ENCODE results near the gene SYNE3.
A peak's percentile ranks its signal among the peaks of the same experiment; 100 is the strongest.

SYNE3 gene

DNA sequence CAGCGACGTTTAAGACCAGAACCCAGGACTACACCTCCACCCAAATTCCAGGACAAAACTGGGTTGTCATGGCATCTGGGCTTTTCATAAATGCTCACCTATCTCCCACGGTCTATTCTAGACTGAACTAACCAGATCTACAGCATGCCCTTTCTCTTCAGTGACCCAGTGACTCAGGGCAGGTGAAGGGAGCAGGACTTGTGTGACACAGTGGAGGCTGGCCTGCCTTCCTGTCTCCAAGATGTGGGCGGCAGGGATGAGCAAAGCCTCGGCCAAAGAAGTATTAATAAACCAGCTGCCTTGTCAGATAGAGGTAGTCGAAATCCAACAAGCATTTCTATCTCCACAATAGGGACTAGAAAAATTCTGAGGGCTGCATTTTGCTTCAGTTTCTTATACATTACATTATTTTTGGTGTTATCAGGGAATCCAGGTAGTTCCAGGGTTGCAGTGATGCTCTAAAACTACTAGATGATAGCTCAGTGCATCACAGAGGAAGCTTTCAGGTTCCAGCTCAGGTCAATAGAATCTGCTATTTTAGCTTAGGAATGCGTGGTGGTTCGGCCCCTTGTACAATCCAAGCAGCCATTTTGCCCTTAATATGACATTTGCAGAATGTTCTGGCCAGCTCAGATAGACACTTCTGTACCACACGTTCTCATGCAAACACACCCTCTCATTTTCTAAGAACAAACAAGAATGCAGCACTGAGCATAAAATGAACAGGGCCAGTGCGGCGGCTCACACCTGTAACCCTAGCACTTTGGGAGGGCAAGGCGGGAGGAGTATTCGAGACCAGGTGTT, 14.2 kb upstream of the SYNE3 start:
- no peak for DNase-seq (ENCODE audit: low read depth)
- TF ChIP-seq, protein P1, sequence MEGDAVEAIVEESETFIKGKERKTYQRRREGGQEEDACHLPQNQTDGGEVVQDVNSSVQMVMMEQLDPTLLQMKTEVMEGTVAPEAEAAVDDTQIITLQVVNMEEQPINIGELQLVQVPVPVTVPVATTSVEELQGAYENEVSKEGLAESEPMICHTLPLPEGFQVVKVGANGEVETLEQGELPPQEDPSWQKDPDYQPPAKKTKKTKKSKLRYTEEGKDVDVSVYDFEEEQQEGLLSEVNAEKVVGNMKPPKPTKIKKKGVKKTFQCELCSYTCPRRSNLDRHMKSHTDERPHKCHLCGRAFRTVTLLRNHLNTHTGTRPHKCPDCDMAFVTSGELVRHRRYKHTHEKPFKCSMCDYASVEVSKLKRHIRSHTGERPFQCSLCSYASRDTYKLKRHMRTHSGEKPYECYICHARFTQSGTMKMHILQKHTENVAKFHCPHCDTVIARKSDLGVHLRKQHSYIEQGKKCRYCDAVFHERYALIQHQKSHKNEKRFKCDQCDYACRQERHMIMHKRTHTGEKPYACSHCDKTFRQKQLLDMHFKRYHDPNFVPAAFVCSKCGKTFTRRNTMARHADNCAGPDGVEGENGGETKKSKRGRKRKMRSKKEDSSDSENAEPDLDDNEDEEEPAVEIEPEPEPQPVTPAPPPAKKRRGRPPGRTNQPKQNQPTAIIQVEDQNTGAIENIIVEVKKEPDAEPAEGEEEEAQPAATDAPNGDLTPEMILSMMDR (conservative IDR thresholded peaks at IDR 0.05; ENCODE audit: low read length): no peak
- no peak overlapping the region for H3K4me3 ChIP-seq (ENCODE audit: low read length)

DNA sequence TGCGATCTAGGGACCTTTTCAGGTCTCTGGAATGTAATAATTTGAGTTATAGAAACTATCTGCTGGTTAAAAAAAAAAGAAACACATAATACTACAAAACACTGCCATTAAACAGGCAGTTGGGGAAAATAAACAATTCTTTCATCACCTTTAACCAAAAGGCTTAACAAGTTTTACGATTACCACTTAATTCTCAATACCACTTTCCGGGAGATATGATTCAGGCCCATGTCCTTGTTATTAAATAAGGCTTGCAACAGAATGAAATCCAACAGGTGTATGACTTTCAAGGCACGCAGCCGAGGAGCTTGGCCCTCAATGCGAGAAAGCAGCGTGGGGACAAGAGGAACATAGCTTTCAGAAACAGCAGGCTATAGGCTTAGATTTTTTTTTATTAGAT, 12.8 kb upstream of the SYNE3 start:
- H3K4me3 ChIP-seq (ENCODE audit: low read length): no peak overlapping the region
- no peak for DNase-seq (ENCODE audit: low read depth)
- TF ChIP-seq, protein P1 (conservative IDR thresholded peaks at IDR 0.05; ENCODE audit: low read length): no peak

DNA sequence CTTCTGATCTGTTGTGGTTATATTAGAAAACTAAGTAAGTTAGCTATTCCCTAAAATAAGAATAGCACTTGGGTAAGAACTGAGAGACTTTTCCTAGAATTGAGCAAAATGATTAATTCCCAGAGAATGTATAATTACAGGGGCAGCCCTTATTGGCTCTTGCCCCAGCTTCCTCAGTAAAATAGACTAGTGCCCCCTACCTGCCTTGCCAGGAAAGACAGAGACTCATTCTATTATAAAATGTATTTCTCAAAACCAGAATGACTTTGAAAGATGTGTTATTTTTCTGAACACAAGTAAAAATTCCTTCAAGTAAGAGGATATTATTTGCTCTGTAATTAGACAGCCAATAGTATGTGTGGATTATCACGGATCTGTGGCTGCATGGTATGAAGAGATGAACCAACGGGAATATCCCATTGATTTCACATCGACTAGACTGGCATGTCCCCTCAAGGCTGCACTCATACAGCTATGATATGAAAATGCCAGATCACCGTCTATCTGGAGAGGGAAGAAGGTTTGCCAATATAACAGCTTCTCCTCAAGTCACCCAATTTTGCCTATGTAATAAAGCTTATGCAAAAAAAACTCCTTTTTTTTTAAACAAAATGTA, 11.0 kb upstream of the SYNE3 start:
- peak overlapping the region; percentile 21; the same call in 1 of the 2 replicates for H3K4me3 ChIP-seq (ENCODE audit: low read length)
- TF ChIP-seq, protein P1 (conservative IDR thresholded peaks at IDR 0.05; ENCODE audit: low read length): peak; percentile 80
- DNase-seq (ENCODE audit: low read depth): peak; percentile 87

DNA sequence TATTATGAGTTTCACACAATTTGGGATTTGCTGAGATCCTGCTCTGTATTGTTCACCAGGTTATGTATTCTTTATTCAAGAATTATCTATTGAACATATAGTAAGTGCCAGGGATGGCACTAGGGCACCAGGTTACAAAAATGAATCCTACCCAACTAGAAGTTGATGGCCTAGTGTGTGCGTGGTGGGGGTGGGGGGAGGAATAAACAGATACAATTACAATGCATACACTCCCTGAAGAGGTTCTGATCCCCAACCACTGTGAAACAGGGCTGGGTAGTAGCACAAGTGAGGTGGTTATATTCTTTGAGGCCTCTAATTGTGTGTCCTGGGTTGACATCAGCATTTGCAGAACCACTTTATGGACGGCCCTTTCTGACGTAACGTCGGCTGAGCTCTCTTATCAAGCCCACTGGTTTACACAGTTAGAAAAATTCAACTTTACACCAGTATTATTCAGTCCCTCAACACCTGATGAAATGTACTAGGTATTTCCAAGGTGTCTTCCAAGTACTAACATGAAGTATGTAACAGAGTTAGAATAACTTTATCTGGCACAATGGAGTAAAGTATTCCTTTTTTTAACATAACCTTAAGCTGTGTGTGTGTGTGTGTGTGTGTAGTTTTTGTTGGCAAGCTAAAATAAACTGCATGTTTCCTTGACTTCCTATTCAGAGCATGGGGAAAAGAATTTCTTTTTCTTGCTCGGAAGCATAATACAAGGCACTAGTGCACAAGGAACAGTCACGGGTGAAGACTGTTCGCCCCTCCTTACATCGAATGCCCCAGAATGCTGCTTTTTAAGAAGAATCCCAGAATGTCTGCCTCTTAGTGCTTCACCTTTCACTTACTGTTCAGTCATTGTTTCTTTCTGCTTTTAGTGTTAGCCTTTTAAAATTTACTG, 10.3 kb upstream of the SYNE3 start:
- peak overlapping the region; percentile 21; the same call in 1 of the 2 replicates for H3K4me3 ChIP-seq (ENCODE audit: low read length)
- no peak for DNase-seq (ENCODE audit: low read depth)
- TF ChIP-seq, protein P1 (conservative IDR thresholded peaks at IDR 0.05; ENCODE audit: low read length): no peak

DNA sequence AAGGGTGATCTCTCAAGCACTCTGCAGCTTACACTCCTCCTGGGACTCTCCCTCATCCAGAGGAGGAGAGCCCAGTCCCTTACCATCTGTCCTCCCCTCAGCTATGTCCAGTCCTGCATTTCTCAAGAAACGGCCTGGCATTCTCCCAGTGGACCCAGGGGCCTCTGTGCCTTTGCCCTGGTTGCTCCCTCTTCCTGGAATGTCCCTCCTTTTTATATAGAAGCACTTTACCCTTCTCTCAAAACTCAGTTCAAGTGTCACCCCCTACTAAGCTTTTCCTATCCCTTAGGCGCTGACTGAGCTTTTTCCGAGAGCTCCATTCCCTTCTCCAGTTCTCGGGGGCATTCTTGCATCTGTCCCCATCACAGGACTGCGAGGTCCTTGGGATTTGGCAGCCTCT, 9.5 kb upstream of the SYNE3 start:
- DNase-seq (ENCODE audit: low read depth): no peak
- TF ChIP-seq, protein P1 (conservative IDR thresholded peaks at IDR 0.05; ENCODE audit: low read length): no peak
- H3K4me3 ChIP-seq (ENCODE audit: low read length): no peak overlapping the region

DNA sequence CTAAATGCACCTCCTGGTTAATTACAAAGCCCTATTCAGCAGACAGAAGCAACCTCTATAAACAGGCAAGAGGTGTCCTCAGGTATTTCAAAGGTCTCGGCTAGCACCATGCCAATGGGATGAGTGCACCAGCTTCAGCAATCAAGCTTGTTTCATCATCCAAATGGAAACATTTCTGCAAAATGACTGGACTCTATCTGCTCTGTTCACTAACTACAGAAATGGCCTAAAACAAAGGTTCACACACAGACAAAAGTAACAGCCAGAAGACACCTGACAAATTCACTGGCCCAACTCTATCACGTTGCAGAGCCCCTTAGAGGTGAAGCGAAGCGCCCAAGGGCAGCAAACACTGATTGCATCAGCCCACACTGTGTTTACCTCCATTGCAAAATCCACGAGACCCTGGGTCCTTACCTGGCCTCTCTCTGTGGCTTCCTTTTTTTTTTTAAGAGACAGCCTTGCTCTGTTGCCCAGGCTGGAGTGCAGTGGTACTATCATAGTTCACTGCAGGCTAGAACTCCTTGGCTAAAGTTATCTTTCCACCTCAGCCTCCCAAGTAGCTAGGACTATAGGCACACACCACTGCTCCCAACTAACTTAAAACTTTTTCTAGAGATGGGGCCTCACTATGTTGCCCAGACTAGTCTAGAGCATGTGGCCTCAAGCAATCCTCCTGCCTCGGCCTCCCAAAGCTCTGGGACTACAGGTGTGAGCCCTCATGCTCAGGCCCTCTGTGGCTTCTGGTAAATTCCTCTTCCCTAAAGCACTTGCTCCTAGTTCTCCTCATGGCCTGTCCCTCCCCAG, 8.5 kb upstream of the SYNE3 start:
- no peak overlapping the region for H3K4me3 ChIP-seq (ENCODE audit: low read length)
- peak; percentile 33 for DNase-seq (ENCODE audit: low read depth)
- TF ChIP-seq, protein P1 (conservative IDR thresholded peaks at IDR 0.05; ENCODE audit: low read length): no peak
